ENCODE measurements around the gene OR10H2.
"Not testable (repeated sequence)": the region's sequence is repeated elsewhere in the genome, so short reads cannot be mapped to it uniquely, and the experiment has no call there.

OR10H2 gene

GRCh38 chr19:15774159-15774558 lies 46.3 kb downstream of the OR10H2 start:
- not testable (repeated sequence) for DNase-seq

- no peak for DNase-seq
Observed at GRCh38 chr19:15775249-15775648, 47.4 kb downstream of the OR10H2 start.

DNA sequence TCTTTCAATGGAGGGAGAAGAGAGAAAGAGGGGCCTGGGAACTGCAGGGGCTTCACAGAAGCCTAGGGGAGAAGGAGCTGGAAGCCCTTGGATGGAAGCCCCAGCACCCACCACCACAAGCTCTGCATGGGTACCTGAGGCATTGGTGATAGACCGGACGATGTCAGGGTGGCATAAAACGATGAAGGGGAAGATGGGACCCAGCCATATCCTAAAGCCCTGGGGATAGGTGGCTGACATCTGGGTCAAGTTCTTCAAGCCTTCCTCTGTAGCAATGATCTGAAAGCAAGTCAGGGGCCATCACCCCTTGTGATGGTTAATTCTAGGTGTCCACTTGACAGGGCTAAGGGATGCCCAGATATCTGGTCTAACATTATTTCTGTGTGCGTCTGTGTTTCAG lies 48.4 kb downstream of the OR10H2 start:
- DNase-seq = no peak

- DNase-seq = no peak
Observed at GRCh38 chr19:15776991-15777970, 49.5 kb downstream of the OR10H2 start.
